Activated naive CD4-positive, alpha-beta T cell treated with anti-CD3 and anti-CD28 coated beads, Interleukin-2, amount 50 U/mL, for 72 hours (primary cell): ENCODE results near the gene IFNA21. TPM values are rescaled to one million over a fixed set of nuclear protein-coding genes. Genes with fewer than 3 reads are reported as not detected.
"Not testable (repeated sequence)": the region's sequence is repeated elsewhere in the genome, so short reads cannot be mapped to it uniquely, and the experiment has no call there.

ENCODE experiments used
- ATAC-seq, 2 donors: fragments of 150-1000 bp; cut with Tn5 transposase; 2 replicates each; pipeline ENCODE4 v1.10.0; 2021; ENCODE audit warnings: mild to moderate bottlenecking in 2 of 2, moderate library complexity in 2 of 2
- DNase-seq, 2 donors: peaks; one replicate each; pipeline ENCODE4 v3.0.0; 2021 to 2022; ENCODE audit warnings: low spot score in 2 of 2
- H3K27ac Mint-ChIP-seq, 2 donors: one replicate each; pipeline ENCODE4 v1.8.0; 2022; ENCODE audit warnings: mild to moderate bottlenecking in 2 of 2, mixed read lengths in 2 of 2
- H3K36me3 Mint-ChIP-seq, 2 donors: one replicate each; pipeline ENCODE4 v1.8.0; 2022; ENCODE audit warnings: mixed read lengths in 2 of 2
- H3K9me3 Mint-ChIP-seq, 2 donors: one replicate each; pipeline ENCODE4 v1.8.0; 2022; ENCODE audit warnings: mixed read lengths in 2 of 2
- total RNA-seq, 2 donors: library from RNA; stranded (reverse); gene quantifications; one replicate each; pipeline ENCODE4 v1.2.3, GENCODE V29; 2022

IFNA21 gene
- not detected for total RNA-seq

DNA sequence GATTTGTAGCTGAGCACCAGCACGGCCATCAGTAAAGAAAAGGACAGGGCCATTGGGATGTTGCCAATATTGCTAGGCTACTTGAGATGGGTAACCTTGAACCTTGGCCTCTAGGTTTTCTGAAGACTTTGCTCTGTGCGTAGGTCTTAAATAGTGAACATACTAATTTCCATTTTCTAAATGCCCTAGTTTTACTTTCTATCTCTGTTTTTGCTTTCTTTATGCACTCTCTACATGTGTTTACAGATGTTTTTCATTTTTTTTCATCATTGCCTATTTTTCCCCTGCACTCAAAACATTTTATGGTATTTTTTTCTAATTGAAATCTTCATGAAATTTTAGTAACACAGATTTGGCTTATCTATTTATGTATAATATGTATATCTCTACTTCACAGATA is at the start of gene IFNA21:
Gene IFNA21, minus strand, starts transcription at position 101 of the 400 bp plus-strand sequence. Its CDS starts 48 bp downstream, at position 53.
- not testable (repeated sequence) for H3K27ac Mint-ChIP-seq, ATAC-seq, H3K36me3 Mint-ChIP-seq, DNase-seq, H3K9me3 Mint-ChIP-seq

DNA sequence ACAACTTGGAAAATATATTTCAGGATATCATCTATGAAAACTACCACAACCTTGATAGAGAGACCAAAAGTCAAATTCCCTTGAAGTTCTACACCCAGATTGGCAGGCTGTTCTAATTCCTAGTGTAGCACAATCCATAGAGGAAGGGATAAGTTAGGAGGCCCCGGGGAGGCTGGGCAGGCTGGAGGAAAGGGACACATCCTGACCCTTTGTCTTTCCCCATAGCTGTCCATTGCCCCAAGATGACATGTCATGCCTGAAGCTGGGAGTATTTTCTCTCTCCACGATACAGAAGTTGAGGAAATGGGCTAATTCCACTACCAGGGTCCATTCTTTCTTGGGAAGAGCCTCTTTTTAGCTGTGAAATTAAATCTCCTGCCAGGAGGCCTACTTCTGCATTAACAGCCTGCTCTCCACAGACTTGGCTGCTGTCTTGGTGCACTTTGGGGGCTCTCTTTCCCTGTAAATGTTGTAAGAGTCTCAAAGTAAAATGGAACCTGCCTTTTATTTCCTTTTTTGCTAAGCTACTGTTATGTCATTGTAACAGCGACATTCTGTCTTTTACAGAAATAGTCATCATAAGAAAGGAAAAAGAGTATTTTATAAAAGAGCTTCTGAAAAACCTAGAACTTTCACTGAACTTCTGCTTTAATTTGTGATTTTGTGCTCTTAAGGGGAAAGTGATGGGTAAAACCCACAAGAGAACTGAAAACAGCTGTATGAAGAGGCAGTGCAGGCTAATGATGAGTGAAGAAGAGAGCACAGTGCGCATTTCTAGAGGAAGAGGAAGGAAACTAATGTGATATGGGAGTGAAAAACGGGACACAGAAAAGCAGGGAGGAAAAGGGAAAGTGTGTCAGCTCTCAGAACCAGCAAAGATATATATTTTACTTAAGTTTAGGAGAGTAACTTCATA is 47.2 kb upstream of the IFNA21 start:
- H3K27ac Mint-ChIP-seq, DNase-seq, H3K36me3 Mint-ChIP-seq, H3K9me3 Mint-ChIP-seq: not testable (repeated sequence)
- peak; percentile 28 to 31 for ATAC-seq

GRCh38 chr9:21212160-21212559 is 45.7 kb upstream of the IFNA21 start:
- H3K36me3 Mint-ChIP-seq, ATAC-seq: not testable (repeated sequence)

DNA sequence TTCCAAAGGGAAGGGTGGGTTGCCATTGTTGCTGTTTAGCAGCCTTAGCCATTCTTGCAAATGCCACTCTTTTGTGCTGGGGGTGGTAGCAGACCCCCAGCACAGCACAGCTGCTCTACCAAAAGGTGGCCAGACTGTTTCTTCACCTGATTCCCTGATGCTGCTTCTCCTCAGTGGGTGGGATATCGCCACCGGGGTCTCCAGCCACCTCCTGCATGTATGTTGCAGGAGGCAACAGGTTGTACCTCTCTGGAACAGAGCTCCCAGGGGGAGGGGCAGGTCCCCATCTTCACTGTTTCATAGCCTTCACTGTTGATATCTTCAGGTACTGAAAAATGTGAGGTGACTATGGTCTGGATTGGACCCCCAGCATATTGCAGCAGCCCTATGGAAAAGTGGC is 44.3 kb upstream of the IFNA21 start:
- H3K36me3 Mint-ChIP-seq, H3K27ac Mint-ChIP-seq, ATAC-seq, DNase-seq, H3K9me3 Mint-ChIP-seq: not testable (repeated sequence)

More at GRCh38 chr9:21212160-21212559, 45.7 kb upstream of the IFNA21 start:
- DNase-seq, H3K9me3 Mint-ChIP-seq, H3K27ac Mint-ChIP-seq: not testable (repeated sequence)

DNA sequence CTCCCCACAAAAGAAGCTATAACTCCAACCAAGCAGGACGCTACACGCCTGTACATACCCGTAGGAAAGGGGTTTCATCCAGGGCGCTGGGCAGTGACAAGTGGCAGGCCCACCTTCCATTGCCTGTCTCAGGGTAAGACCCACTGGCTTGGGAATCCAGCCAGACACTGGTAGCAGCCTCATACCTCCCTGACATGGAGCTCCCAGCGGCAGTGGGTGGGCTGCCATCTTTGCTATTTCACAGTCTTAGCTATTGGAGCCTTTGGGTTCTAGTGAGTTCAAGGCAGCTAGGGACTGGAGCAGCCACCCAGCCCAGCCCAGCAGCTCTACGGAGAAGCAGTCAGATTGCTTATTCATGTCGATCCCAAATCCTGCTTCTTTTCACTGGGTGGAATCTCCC is 43.9 kb upstream of the IFNA21 start:
- DNase-seq (no peak), ATAC-seq (no peak)
- Mint-ChIP-seq H3K27ac (no peak overlapping the region), H3K36me3 (no peaks in the 10 kb centered on the region), H3K9me3 (no peaks in the 10 kb centered on the region)

DNA sequence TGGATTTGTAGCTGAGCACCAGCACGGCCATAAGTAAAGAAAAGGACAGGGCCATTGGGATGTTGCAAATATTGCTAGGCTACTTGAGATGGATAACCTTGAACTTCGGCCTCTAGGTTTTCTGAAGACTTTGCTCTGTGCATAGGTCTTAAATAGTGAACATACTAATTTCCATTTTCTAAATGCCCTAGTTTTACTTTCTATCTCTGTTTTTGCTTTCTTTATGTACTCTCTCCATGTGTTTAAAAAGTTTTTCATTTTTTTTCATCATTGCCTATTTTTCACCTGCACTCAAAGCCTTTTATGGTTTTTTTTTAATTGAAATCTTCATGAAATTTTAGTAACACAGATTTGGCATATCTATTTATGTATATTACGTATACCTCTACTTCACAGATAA is 40.6 kb upstream of the IFNA21 start, which contains the start of gene IFNA10:
Gene IFNA10, minus strand, starts transcription at position 101 of the 400 bp plus-strand sequence. Its CDS starts 46 bp downstream, at position 55.
- H3K36me3 Mint-ChIP-seq, DNase-seq, H3K27ac Mint-ChIP-seq, ATAC-seq, H3K9me3 Mint-ChIP-seq: not testable (repeated sequence)

GRCh38 chr9:21205204-21205603 is 38.7 kb upstream of the IFNA21 start:
- Mint-ChIP-seq H3K36me3 (no peaks in the 10 kb centered on the region), H3K27ac (no peak overlapping the region), H3K9me3 (no peaks in the 10 kb centered on the region)
- no peak for DNase-seq
- peak in 1 of 2 donors; percentile 77 for ATAC-seq

DNA sequence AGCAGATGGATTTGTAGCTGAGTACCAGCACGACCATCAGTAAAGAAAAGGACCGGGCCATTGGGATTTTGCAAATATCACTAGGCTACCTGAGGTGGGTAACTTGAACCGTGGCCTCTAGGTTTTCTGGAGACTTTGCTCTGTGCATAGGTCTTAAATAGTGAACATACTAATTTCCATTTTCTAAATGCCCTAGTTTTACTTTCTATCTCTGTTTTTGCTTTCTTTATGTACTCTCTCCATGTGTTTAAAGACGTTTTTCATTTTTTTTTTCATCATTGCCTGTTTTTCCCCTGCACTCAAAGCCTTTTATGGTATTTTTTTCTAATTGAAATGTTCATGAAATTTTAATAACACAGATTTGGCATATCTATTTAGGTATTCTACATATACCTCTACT is 35.6 kb upstream of the IFNA21 start, which contains the start of gene IFNA7:
Gene IFNA7, minus strand, starts transcription at position 101 of the 400 bp plus-strand sequence. Its CDS starts 40 bp downstream, at position 61.
- H3K9me3 Mint-ChIP-seq, ATAC-seq, H3K36me3 Mint-ChIP-seq: not testable (repeated sequence)

DNA sequence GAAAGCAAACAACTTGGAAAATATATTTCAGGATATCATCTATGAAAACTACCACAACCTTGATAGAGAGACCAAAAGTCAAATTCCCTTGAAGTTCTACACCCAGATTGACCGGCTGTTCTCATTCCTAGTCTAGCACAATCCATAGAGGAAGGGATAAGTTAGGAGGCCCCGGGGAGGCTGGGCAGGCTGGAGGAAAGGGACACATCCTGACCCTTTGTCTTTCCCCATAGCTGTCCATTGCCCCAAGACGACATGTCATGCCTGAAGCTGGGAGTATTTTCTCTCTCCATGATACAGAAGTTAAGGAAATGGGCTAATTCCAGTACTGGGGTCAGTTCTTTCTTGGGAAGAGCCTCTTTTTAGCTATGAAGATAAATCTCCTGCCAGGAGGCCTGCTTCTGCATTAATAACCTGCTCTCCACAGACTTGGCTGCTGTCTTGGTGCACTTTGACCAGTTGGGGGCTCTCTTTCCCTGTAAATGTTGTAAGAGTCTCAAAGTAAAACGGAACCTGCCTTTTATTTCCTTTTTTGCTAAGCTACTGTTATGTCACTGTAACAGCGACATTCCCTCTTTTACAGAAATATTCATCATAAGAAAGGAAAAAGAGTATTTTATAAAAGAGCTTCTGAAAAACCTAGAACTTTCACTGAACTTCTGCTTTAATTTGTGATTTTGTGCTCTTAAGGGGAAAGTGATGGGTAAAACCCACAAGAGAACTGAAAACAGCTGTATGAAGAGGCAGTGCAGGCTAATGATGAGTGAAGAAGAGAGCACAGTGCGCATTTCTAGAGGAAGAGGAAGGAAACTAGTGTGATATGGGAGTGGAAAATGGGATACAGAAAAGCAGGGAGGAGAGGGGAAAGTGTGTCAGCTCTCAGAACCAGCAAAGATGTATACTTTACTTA is 28.7 kb upstream of the IFNA21 start:
- ATAC-seq (peak; percentile 74 to 85), DNase-seq (peak in 1 of 2 donors; percentile 36)
- H3K27ac Mint-ChIP-seq, result peak overlapping the region in 1 of 2 donors; percentile 28
- not testable (repeated sequence) for H3K36me3 Mint-ChIP-seq, H3K9me3 Mint-ChIP-seq

More for the DNA sequence above, 35.6 kb upstream of the IFNA21 start, which contains the start of gene IFNA7:
- DNase-seq, H3K27ac Mint-ChIP-seq: not testable (repeated sequence)

GRCh38 chr9:21187487-21187886 is 21.0 kb upstream of the IFNA21 start, which contains the start of gene IFNA4:
IFNA4 (minus strand) TSS chr9:21187587; CDS start chr9:21187531, 56 bp downstream.
- H3K27ac Mint-ChIP-seq, H3K36me3 Mint-ChIP-seq, ATAC-seq, H3K9me3 Mint-ChIP-seq, DNase-seq: not testable (repeated sequence)

- H3K27ac Mint-ChIP-seq, result peak overlapping the region in 1 of 2 donors; percentile 27
- not testable (repeated sequence) for H3K9me3 Mint-ChIP-seq, DNase-seq, H3K36me3 Mint-ChIP-seq
- ATAC-seq, result peak; percentile 53 to 79
Observed at GRCh38 chr9:21182810-21183736, 16.6 kb upstream of the IFNA21 start.

GRCh38 chr9:21174671-21175070 is 8.2 kb upstream of the IFNA21 start:
- H3K27ac Mint-ChIP-seq, result no peak overlapping the region
- no peaks in the 10 kb centered on the region for H3K36me3 Mint-ChIP-seq
- DNase-seq (no peak), ATAC-seq (no peak)
- H3K9me3 Mint-ChIP-seq, result no peaks in the 10 kb centered on the region

GRCh38 chr9:21172156-21172555 is 5.7 kb upstream of the IFNA21 start:
- ATAC-seq, result no peak
- DNase-seq, result no peak
- no peak overlapping the region for H3K27ac Mint-ChIP-seq
- H3K36me3 Mint-ChIP-seq, result no peaks in the 10 kb centered on the region
- no peaks in the 10 kb centered on the region for H3K9me3 Mint-ChIP-seq

DNA sequence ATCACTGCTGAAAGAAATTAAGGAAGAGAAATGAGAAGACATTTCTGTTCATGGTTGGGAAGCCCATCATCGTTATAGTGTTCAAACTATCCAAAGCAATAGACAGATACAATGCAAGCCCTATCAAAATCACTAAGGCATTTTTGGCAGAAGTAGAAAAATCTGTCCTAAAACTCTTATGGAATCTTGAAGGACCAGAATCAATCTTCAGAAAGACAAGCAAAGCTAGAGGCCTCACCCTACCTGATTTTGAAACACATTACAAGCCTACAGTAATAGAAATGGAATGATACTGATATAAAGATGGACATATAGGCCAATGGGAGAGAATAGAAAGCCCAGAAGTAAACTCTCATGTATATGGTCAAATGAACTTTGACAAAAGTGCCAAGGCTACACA is 4.9 kb upstream of the IFNA21 start:
- no peaks in the 10 kb centered on the region for H3K36me3 Mint-ChIP-seq
- no peak for ATAC-seq
- no peak for DNase-seq
- no peaks in the 10 kb centered on the region for H3K9me3 Mint-ChIP-seq
- no peak overlapping the region for H3K27ac Mint-ChIP-seq

GRCh38 chr9:21165516-21165915 is 944 bp downstream of the IFNA21 start:
- no peaks in the 10 kb centered on the region for H3K9me3 Mint-ChIP-seq
- DNase-seq (no peak), ATAC-seq (no peak)
- H3K36me3 Mint-ChIP-seq, result no peaks in the 10 kb centered on the region
- H3K27ac Mint-ChIP-seq, result no peak overlapping the region

GRCh38 chr9:21160178-21160577 is 6.3 kb downstream of the IFNA21 start:
- peaks cover 8 to 10% of the 10 kb centered on the region in 2 donors for H3K9me3 Mint-ChIP-seq
- DNase-seq (no peak), ATAC-seq (no peak)
- no peaks in the 10 kb centered on the region for H3K36me3 Mint-ChIP-seq
- H3K27ac Mint-ChIP-seq, result no peak overlapping the region
